HG03342 (cell line): ENCODE results near the gene MX2.

Experiments
- ATAC-seq: cut with Tn5 transposase; IDR thresholded peaks from one replicate; pipeline ENCODE4 v1.9.1; 2021; ENCODE audit warnings: mild to moderate bottlenecking, moderate library complexity; ENCODE audit not compliant: unreplicated experiment

The MX2 gene

GRCh38 chr21:41363370-41364270 is 1.8 kb downstream of the MX2 start:
- no peak for ATAC-seq

- no peak for ATAC-seq
These were observed 2.5 kb downstream of the MX2 start for GRCh38 chr21:41364308-41364707.

GRCh38 chr21:41365377-41366107 is 3.7 kb downstream of the MX2 start:
- ATAC-seq: no peak

GRCh38 chr21:41366522-41367151 is 4.8 kb downstream of the MX2 start:
- no peak for ATAC-seq

GRCh38 chr21:41367301-41367944 is 5.6 kb downstream of the MX2 start:
- no peak for ATAC-seq

- peak; percentile 64 for ATAC-seq
These were observed 6.3 kb downstream of the MX2 start for GRCh38 chr21:41367945-41368734.

- ATAC-seq: no peak
These were observed 6.9 kb downstream of the MX2 start for GRCh38 chr21:41368735-41369104.

- no peak for ATAC-seq
These were observed 7.5 kb downstream of the MX2 start for GRCh38 chr21:41369105-41369919.

GRCh38 chr21:41369920-41370839 is 8.4 kb downstream of the MX2 start:
- no peak for ATAC-seq

GRCh38 chr21:41370840-41371684 is 9.2 kb downstream of the MX2 start:
- ATAC-seq: no peak

- ATAC-seq: no peak
These were observed 9.8 kb downstream of the MX2 start for GRCh38 chr21:41371685-41372030.

- ATAC-seq: no peak
These were observed 11.4 kb downstream of the MX2 start for GRCh38 chr21:41373253-41373652.

GRCh38 chr21:41373763-41374162 is 11.9 kb downstream of the MX2 start:
- no peak for ATAC-seq

- ATAC-seq: no peak
These were observed 12.4 kb downstream of the MX2 start for GRCh38 chr21:41374177-41374712.

- ATAC-seq: no peak
These were observed 13.2 kb downstream of the MX2 start for GRCh38 chr21:41374867-41375533.

- no peak for ATAC-seq
These were observed 14.0 kb downstream of the MX2 start for GRCh38 chr21:41375875-41376274.

- ATAC-seq: no peak
These were observed 15.9 kb downstream of the MX2 start for GRCh38 chr21:41377715-41378114.
